H9 (cell line): ENCODE measurements around the gene ZP3. TPM values are rescaled to one million over a fixed set of nuclear protein-coding genes. Genes with fewer than 3 reads are reported as not detected.

Source experiments
- DNase-seq: peaks from one replicate; pipeline ENCODE4 v3.0.0-alpha.2; 2017
- H2AFZ ChIP-seq: one replicate; pipeline ENCODE4 v1.6.1; 2013; ENCODE audit warnings: mild to moderate bottlenecking, low read length, control low read depth, moderate library complexity
- H2AK5ac ChIP-seq: 2 replicates; pipeline ENCODE4 v1.6.1; 2013; ENCODE audit warnings: low read length, control low read depth, mixed read lengths; ENCODE audit not compliant: insufficient read length
- H2BK120ac ChIP-seq: one replicate; pipeline ENCODE4 v1.6.1; 2013; ENCODE audit warnings: low read depth, mild to moderate bottlenecking, low read length, control low read depth, inconsistent platforms; ENCODE audit not compliant: poor library complexity, severe bottlenecking
- H2BK12ac ChIP-seq: 2 replicates; pipeline ENCODE4 v1.6.1; 2013; ENCODE audit warnings: low read length, control low read depth, mixed read lengths, low read depth; ENCODE audit not compliant: insufficient read length
- H2BK15ac ChIP-seq: 2 replicates; pipeline ENCODE4 v1.6.1; 2013; ENCODE audit warnings: low read depth, low read length, control low read depth
- H2BK20ac ChIP-seq: one replicate; pipeline ENCODE4 v1.6.1; 2013; ENCODE audit warnings: low read depth, mild to moderate bottlenecking, low read length, control low read depth, inconsistent platforms; ENCODE audit not compliant: poor library complexity, severe bottlenecking
- H2BK5ac ChIP-seq: 2 replicates; pipeline ENCODE4 v1.6.1; 2013; ENCODE audit warnings: low read length, control low read depth, mixed read lengths; ENCODE audit not compliant: insufficient read length
- H3K14ac ChIP-seq: 2 replicates; pipeline ENCODE4 v1.6.1; 2013; ENCODE audit warnings: low read length, control low read depth; ENCODE audit not compliant: insufficient read depth
- H3K18ac ChIP-seq: 2 replicates; pipeline ENCODE4 v1.6.1; 2013; ENCODE audit warnings: low read depth, mild to moderate bottlenecking, mixed read lengths, low read length, control low read depth; ENCODE audit not compliant: insufficient read length
- H3K23ac ChIP-seq: 2 replicates; pipeline ENCODE4 v1.6.1; 2013; ENCODE audit warnings: low read length, control low read depth, mixed read lengths, low read depth; ENCODE audit not compliant: insufficient read length
- H3K23me2 ChIP-seq: 2 replicates; pipeline ENCODE4 v1.6.1; 2013; ENCODE audit warnings: low read depth, mild to moderate bottlenecking, mixed read lengths, low read length, control low read depth; ENCODE audit not compliant: insufficient read length, poor library complexity, severe bottlenecking
- H3K27ac ChIP-seq: 2 replicates; pipeline ENCODE4 v1.5.1; 2013; ENCODE audit warnings: low read length, control low read depth, mixed read lengths, low read depth; ENCODE audit not compliant: insufficient read length
- H3K27me3 ChIP-seq: 2 replicates; pipeline ENCODE4 v1.6.1; 2013; ENCODE audit warnings: low read length, control low read depth, inconsistent platforms; ENCODE audit not compliant: insufficient read depth
- H3K4ac ChIP-seq: 2 replicates; pipeline ENCODE4 v1.6.1; 2013; ENCODE audit warnings: low read depth, mild to moderate bottlenecking, control low read depth, inconsistent platforms, low read length, moderate library complexity
- H3K4me1 ChIP-seq: 2 replicates; pipeline ENCODE4 v1.6.1; 2013; ENCODE audit warnings: low read length, control low read depth, inconsistent platforms; ENCODE audit not compliant: insufficient read depth
- H3K4me2 ChIP-seq: 2 replicates; pipeline ENCODE4 v1.6.1; 2013; ENCODE audit warnings: low read length, control low read depth, mixed read lengths; ENCODE audit not compliant: insufficient read length, insufficient read depth
- H3K56ac ChIP-seq: 2 replicates; pipeline ENCODE4 v1.6.1; 2013; ENCODE audit warnings: low read depth, mild to moderate bottlenecking, mixed read lengths, low read length, control low read depth; ENCODE audit not compliant: insufficient read length
- H3K79me1 ChIP-seq: 2 replicates; pipeline ENCODE4 v1.6.1; 2013; ENCODE audit warnings: low read depth, mild to moderate bottlenecking, moderate library complexity, low read length, control low read depth, inconsistent platforms; ENCODE audit not compliant: insufficient read depth, poor library complexity, severe bottlenecking
- H3K79me2 ChIP-seq: 2 replicates; pipeline ENCODE4 v1.6.1; 2013; ENCODE audit warnings: low read length, control low read depth, inconsistent platforms; ENCODE audit not compliant: insufficient read depth
- H3K9ac ChIP-seq: 2 replicates; pipeline ENCODE4 v1.6.1; 2013; ENCODE audit warnings: low read length, control low read depth, mixed read lengths; ENCODE audit not compliant: insufficient read length; ENCODE audit errors: extremely low read depth
- H3K9me3 ChIP-seq: one replicate; pipeline ENCODE4 v1.6.1; 2013; ENCODE audit warnings: low read depth, low read length, inconsistent platforms; ENCODE audit not compliant: control insufficient read depth
- H3T11ph ChIP-seq: one replicate; pipeline ENCODE4 v1.6.1; 2013; ENCODE audit warnings: mild to moderate bottlenecking, low read length, control low read depth, inconsistent platforms
- H4K20me1 ChIP-seq: one replicate; pipeline ENCODE4 v1.6.1; 2013; ENCODE audit not compliant: control insufficient read depth, insufficient read length, insufficient read depth
- H4K5ac ChIP-seq: 2 replicates; pipeline ENCODE4 v1.6.1; 2013; ENCODE audit warnings: low read depth, mild to moderate bottlenecking, mixed read lengths, low read length, control low read depth; ENCODE audit not compliant: insufficient read length
- H4K8ac ChIP-seq: replicated peaks from 2 replicates; pipeline ENCODE4 v1.6.1; 2013; ENCODE audit warnings: low read length, control low read depth, mixed read lengths, low read depth; ENCODE audit not compliant: insufficient read length
- H4K91ac ChIP-seq: 2 replicates; pipeline ENCODE4 v1.6.1; 2013; ENCODE audit warnings: low read depth, mild to moderate bottlenecking, moderate library complexity, mixed read lengths, low read length, control low read depth; ENCODE audit not compliant: insufficient read length
- H3K27ac Mint-ChIP-seq, 3 experiments: 2 replicates in 2 of 3; 3 replicates in 1 of 3; pipeline ENCODE4 v1.8.0; 2020 to 2021; ENCODE audit warnings: mixed read lengths in 3 of 3, mild to moderate bottlenecking in 1 of 3, moderate library complexity in 1 of 3
- H3K27me3 Mint-ChIP-seq: 2 replicates; pipeline ENCODE4 v1.8.0; 2021; ENCODE audit warnings: low read depth, mild to moderate bottlenecking, moderate library complexity, mixed read lengths
- H3K36me3 Mint-ChIP-seq, 3 experiments: 2 replicates in 2 of 3; 3 replicates in 1 of 3; pipeline ENCODE4 v1.8.0; 2020 to 2021; ENCODE audit warnings: low read depth in 3 of 3, mixed read lengths in 3 of 3; ENCODE audit not compliant: insufficient read depth in 1 of 3
- H3K4me1 Mint-ChIP-seq, 2 experiments: 2 replicates each; pipeline ENCODE4 v1.8.0; 2020; ENCODE audit warnings: mixed read lengths in 2 of 2
- H3K4me3 Mint-ChIP-seq, 2 experiments: 2 replicates in 1 of 2; 3 replicates in 1 of 2; pipeline ENCODE4 v1.8.0; 2020 to 2021; ENCODE audit warnings: mild to moderate bottlenecking in 2 of 2, mixed read lengths in 2 of 2, moderate library complexity in 1 of 2
- H3K9me3 Mint-ChIP-seq, 2 experiments: 2 replicates in 1 of 2; 3 replicates in 1 of 2; pipeline ENCODE4 v1.8.0; 2020; ENCODE audit warnings: mild to moderate bottlenecking in 2 of 2, mixed read lengths in 2 of 2, moderate library complexity in 1 of 2
- WGBS: extraction: QIAGEN DNeasy Blood & Tissue Kit; methylation state at CpG from one replicate; pipeline ENCODE4 v1.1.7; 2013; ENCODE audit warnings: missing lambda C conversion rate, low lambda C conversion rate, mixed read lengths; ENCODE audit not compliant: insufficient read length; ENCODE audit errors: extremely low coverage; 5-methylcytosine and 5-hydroxymethylcytosine counted together
- total RNA-seq: library from RNA; stranded (reverse); gene quantifications from 2 replicates; pipeline ENCODE4 v1.2.1, GENCODE V29; 2021
- TF ChIP-seq, protein P1 (sequence below): fragments of 200-600 bp; sonication (generic); conservative IDR thresholded peaks from 3 replicates; pipeline ENCODE4 v1.8.0; 2021; ENCODE audit warnings: antibody characterized with exemption, mild to moderate bottlenecking

The ZP3 gene
- total RNA-seq, 1 experiment from 2014 or later: 1.3 TPM

- peak; percentile 85 for DNase-seq
- no peak overlapping the region for H3K23ac ChIP-seq
- H3K27ac Mint-ChIP-seq: no peak overlapping the region
These were observed 28.6 kb upstream of the ZP3 start for GRCh38 chr7:76395965-76396726.

More at GRCh38 chr7:76395965-76396726, 28.6 kb upstream of the ZP3 start:
- no peak overlapping the region for H2BK12ac ChIP-seq
- Mint-ChIP-seq H3K36me3 (peaks cover 0 to 2% (median 0%) of the 10 kb centered on the region in 3 experiments; a peak in 1 of 7 replicates), H3K4me1 (peaks cover 30 to 38% of the 10 kb centered on the region in 2 experiments), H3K27me3 (peaks cover 6% of the 10 kb centered on the region), H3K9me3 (peaks cover 0 to 4% of the 10 kb centered on the region in 2 experiments; a peak in 3 of 5 replicates), H3K4me3 (peak overlapping the region in 1 of 2 experiments; percentile 31; a peak in 1 of 5 replicates)
- H4K20me1 ChIP-seq: no peaks in the 10 kb centered on the region
- no peak overlapping the region for H4K5ac ChIP-seq
- H2BK5ac ChIP-seq: no peak overlapping the region
- H2AFZ ChIP-seq: no peak overlapping the region
- H2AK5ac ChIP-seq: no peak overlapping the region
- H2BK20ac ChIP-seq: no peak overlapping the region
- H3K4ac ChIP-seq: no peak overlapping the region
- no CpG with 5 or more reads among the region's 13 CpGs for WGBS
- H3K56ac ChIP-seq: no peak overlapping the region
- no peaks in the 10 kb centered on the region for H3K27me3 ChIP-seq
- H4K91ac ChIP-seq: no peak overlapping the region
- H2BK15ac ChIP-seq: no peak overlapping the region
- H3K79me1 ChIP-seq: no peaks in the 10 kb centered on the region
- TF ChIP-seq, protein P1, sequence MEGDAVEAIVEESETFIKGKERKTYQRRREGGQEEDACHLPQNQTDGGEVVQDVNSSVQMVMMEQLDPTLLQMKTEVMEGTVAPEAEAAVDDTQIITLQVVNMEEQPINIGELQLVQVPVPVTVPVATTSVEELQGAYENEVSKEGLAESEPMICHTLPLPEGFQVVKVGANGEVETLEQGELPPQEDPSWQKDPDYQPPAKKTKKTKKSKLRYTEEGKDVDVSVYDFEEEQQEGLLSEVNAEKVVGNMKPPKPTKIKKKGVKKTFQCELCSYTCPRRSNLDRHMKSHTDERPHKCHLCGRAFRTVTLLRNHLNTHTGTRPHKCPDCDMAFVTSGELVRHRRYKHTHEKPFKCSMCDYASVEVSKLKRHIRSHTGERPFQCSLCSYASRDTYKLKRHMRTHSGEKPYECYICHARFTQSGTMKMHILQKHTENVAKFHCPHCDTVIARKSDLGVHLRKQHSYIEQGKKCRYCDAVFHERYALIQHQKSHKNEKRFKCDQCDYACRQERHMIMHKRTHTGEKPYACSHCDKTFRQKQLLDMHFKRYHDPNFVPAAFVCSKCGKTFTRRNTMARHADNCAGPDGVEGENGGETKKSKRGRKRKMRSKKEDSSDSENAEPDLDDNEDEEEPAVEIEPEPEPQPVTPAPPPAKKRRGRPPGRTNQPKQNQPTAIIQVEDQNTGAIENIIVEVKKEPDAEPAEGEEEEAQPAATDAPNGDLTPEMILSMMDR: no peak
- no peaks in the 10 kb centered on the region for H3K9me3 ChIP-seq
- H4K8ac ChIP-seq: no peak overlapping the region
- no peak overlapping the region for H3K4me2 ChIP-seq
- H3K23me2 ChIP-seq: peaks cover 6% of the 10 kb centered on the region
- 0 out of 2 replicates have a peak overlapping the region, but pooled peaks have one; percentile 8 for H3K14ac ChIP-seq
- H2BK120ac ChIP-seq: no peak overlapping the region
- no peak overlapping the region for H3T11ph ChIP-seq
- H3K4me1 ChIP-seq: no peaks in the 10 kb centered on the region
- no peaks in the 10 kb centered on the region for H3K79me2 ChIP-seq
- H3K27ac ChIP-seq: no peak overlapping the region
- peak overlapping the region; percentile 18 for H3K18ac ChIP-seq
- no peak overlapping the region for H3K9ac ChIP-seq
